ENCODE results near the gene SNAP47.

- no peak for TF ChIP-seq EZH2phosphoT487 (IDR thresholded peaks at IDR 0.05; ENCODE audit: insufficient read depth, low read depth)
- TF ChIP-seq EZH2 (IDR thresholded peaks at IDR 0.05; ENCODE audit: insufficient read depth, poor library complexity, severe bottlenecking): no peak
These were observed 93.6 kb downstream of the SNAP47 start for GRCh38 chr1:227828786-227829185.

Data from GM23248 (cell line).